Large intestine (tissue), 3 donors: ENCODE results near the gene IL31RA. TPM values are rescaled to one million over a fixed set of nuclear protein-coding genes. Genes with fewer than 3 reads are reported as not detected.

ENCODE experiments used
- DNase-seq, 2 donors: peaks; one replicate each; pipeline versions ENCODE4 v3.0.0 to v3.0.0-alpha.2; 2013
- H3K27ac ChIP-seq: one replicate; pipeline ENCODE4 v1.5.1; 2013; ENCODE audit warnings: low read length
- H3K27me3 ChIP-seq: 2 replicates; pipeline ENCODE4 v1.6.1; 2013; ENCODE audit warnings: low read length; ENCODE audit not compliant: control insufficient read depth, insufficient read depth
- H3K36me3 ChIP-seq: 2 replicates; pipeline ENCODE4 v1.6.1; 2013; ENCODE audit warnings: low read length; ENCODE audit not compliant: control insufficient read depth, insufficient read depth
- H3K4me1 ChIP-seq: one replicate; pipeline ENCODE4 v1.6.1; 2013; ENCODE audit warnings: low read length; ENCODE audit not compliant: control insufficient read depth, insufficient read depth
- H3K4me3 ChIP-seq: one replicate; pipeline ENCODE4 v1.5.1; 2013; ENCODE audit warnings: low read length
- H3K9me3 ChIP-seq: one replicate; pipeline ENCODE4 v1.6.1; 2013; ENCODE audit warnings: mild to moderate bottlenecking, low read depth, low read length, moderate library complexity; ENCODE audit not compliant: control insufficient read depth
- WGBS: methylation state at CpG from one replicate; pipeline ENCODE4 v1.1.5; 2013; ENCODE audit warnings: low lambda C conversion rate; ENCODE audit not compliant: insufficient coverage; 5-methylcytosine and 5-hydroxymethylcytosine counted together
- polyA plus RNA-seq: library from polyadenylated mRNA; unstranded; fragments of 120-200 nt; gene quantifications from one replicate; pipeline ENCODE4 v1.2.1, GENCODE V29; 2013

The IL31RA gene
- polyA plus RNA-seq, 1 donor = 0.03 TPM

- Histone ChIP-seq H3K9me3 (no peaks in the 10 kb centered on the region), H3K27me3 (no peaks in the 10 kb centered on the region), H3K36me3 (no peaks in the 10 kb centered on the region), H3K4me1 (no peaks in the 10 kb centered on the region), H3K4me3 (no peak overlapping the region), H3K27ac (no peak overlapping the region)
- WGBS = no CpG with 5 or more reads among the region's 11 CpGs
- DNase-seq = no peak
These were observed 73.6 kb downstream of the IL31RA start for GRCh38 chr5:55924744-55925143.

GRCh38 chr5:55925181-55925580 lies 74.0 kb downstream of the IL31RA start:
- Histone ChIP-seq H3K36me3 (no peaks in the 10 kb centered on the region), H3K4me1 (no peaks in the 10 kb centered on the region), H3K9me3 (no peaks in the 10 kb centered on the region), H3K27me3 (no peaks in the 10 kb centered on the region), H3K4me3 (no peak overlapping the region), H3K27ac (no peak overlapping the region)
- DNase-seq = no peak
- no CpG with 5 or more reads among the region's 3 CpGs for WGBS

- Histone ChIP-seq H3K36me3 (no peaks in the 10 kb centered on the region), H3K4me3 (no peak overlapping the region), H3K27me3 (no peaks in the 10 kb centered on the region), H3K27ac (no peak overlapping the region), H3K4me1 (no peaks in the 10 kb centered on the region), H3K9me3 (no peaks in the 10 kb centered on the region)
- 83% methylated on average over 2 of the region's 5 CpGs for WGBS
- DNase-seq = no peak
These were observed 74.6 kb downstream of the IL31RA start for GRCh38 chr5:55925712-55926111.

GRCh38 chr5:55926476-55926875 lies 75.3 kb downstream of the IL31RA start:
- WGBS = 82% methylated on average over 2 of the region's 5 CpGs
- Histone ChIP-seq H3K4me1 (no peaks in the 10 kb centered on the region), H3K36me3 (no peaks in the 10 kb centered on the region), H3K9me3 (no peaks in the 10 kb centered on the region), H3K4me3 (no peak overlapping the region), H3K27me3 (no peaks in the 10 kb centered on the region), H3K27ac (no peak overlapping the region)
- no peak for DNase-seq

GRCh38 chr5:55927861-55928655 lies 76.9 kb downstream of the IL31RA start:
- Histone ChIP-seq H3K27me3 (no peaks in the 10 kb centered on the region), H3K27ac (no peak overlapping the region), H3K4me3 (no peak overlapping the region), H3K9me3 (no peaks in the 10 kb centered on the region), H3K4me1 (peaks cover 4% of the 10 kb centered on the region), H3K36me3 (no peaks in the 10 kb centered on the region)
- WGBS = no CpG with 5 or more reads among the region's 12 CpGs
- no peak for DNase-seq

GRCh38 chr5:55929020-55929799 lies 78.1 kb downstream of the IL31RA start:
- DNase-seq = no peak

GRCh38 chr5:55932700-55933099 lies 81.5 kb downstream of the IL31RA start:
- H3K27ac ChIP-seq = no peak overlapping the region
- H3K36me3 ChIP-seq = no peaks in the 10 kb centered on the region
- peaks cover 3% of the 10 kb centered on the region for H3K9me3 ChIP-seq
- WGBS = no CpG with 5 or more reads among the region's 4 CpGs
- DNase-seq = no peak
- no peaks in the 10 kb centered on the region for H3K27me3 ChIP-seq
- peaks cover 19% of the 10 kb centered on the region for H3K4me1 ChIP-seq
- H3K4me3 ChIP-seq = no peak overlapping the region

More at GRCh38 chr5:55929020-55929799, 78.1 kb downstream of the IL31RA start:
- no peaks in the 10 kb centered on the region for H3K27me3 ChIP-seq
- no peak overlapping the region for H3K4me3 ChIP-seq
- H3K36me3 ChIP-seq = no peaks in the 10 kb centered on the region
- H3K4me1 ChIP-seq = peaks cover 13% of the 10 kb centered on the region
- H3K9me3 ChIP-seq = peaks cover 3% of the 10 kb centered on the region
- no peak overlapping the region for H3K27ac ChIP-seq
- WGBS = no CpG with 5 or more reads among the region's 12 CpGs

GRCh38 chr5:55933377-55934114 lies 82.4 kb downstream of the IL31RA start:
- peak overlapping the region; percentile 88 for H3K27ac ChIP-seq

GRCh38 chr5:55934115-55934613 lies 83.0 kb downstream of the IL31RA start:
- Histone ChIP-seq H3K9me3 (peaks cover 3% of the 10 kb centered on the region), H3K27me3 (no peaks in the 10 kb centered on the region), H3K4me1 (peaks cover 19% of the 10 kb centered on the region), H3K4me3 (no peak overlapping the region), H3K27ac (peak overlapping the region; percentile 88), H3K36me3 (peaks cover 5% of the 10 kb centered on the region)
- DNase-seq = peak; percentile 94 to 97
- WGBS = no CpG with 5 or more reads among the region's 9 CpGs

More at GRCh38 chr5:55933377-55934114, 82.4 kb downstream of the IL31RA start:
- Histone ChIP-seq H3K4me1 (peaks cover 19% of the 10 kb centered on the region), H3K9me3 (peaks cover 3% of the 10 kb centered on the region), H3K4me3 (no peak overlapping the region), H3K36me3 (peaks cover 3% of the 10 kb centered on the region), H3K27me3 (no peaks in the 10 kb centered on the region)
- no CpG with 5 or more reads among the region's 14 CpGs for WGBS
- DNase-seq = no peak

- Histone ChIP-seq H3K4me1 (peaks cover 19% of the 10 kb centered on the region), H3K9me3 (peaks cover 3% of the 10 kb centered on the region), H3K36me3 (peaks cover 7% of the 10 kb centered on the region), H3K27me3 (no peaks in the 10 kb centered on the region), H3K4me3 (no peak overlapping the region), H3K27ac (peak overlapping the region; percentile 84)
- 80% methylated on average over 1 of the region's 2 CpGs for WGBS
- DNase-seq = peak in 1 of 2 donors; percentile 14
These were observed 83.6 kb downstream of the IL31RA start for GRCh38 chr5:55934720-55935119.
